Glutamatergic neuron (in vitro differentiated cells): ENCODE measurements around the gene YBX3. TPM values are rescaled to one million over a fixed set of nuclear protein-coding genes. Genes with fewer than 3 reads are reported as not detected.

Experiments used
- DNase-seq: peaks from one replicate; pipeline ENCODE4 v3.0.0; 2022
- H3K27ac Mint-ChIP-seq: one replicate; pipeline ENCODE4 v1.8.0; 2020; ENCODE audit warnings: mild to moderate bottlenecking, mixed read lengths, inconsistent platforms; ENCODE audit not compliant: unreplicated experiment
- H3K27me3 Mint-ChIP-seq: one replicate; pipeline ENCODE4 v1.8.0; 2020; ENCODE audit warnings: mild to moderate bottlenecking, moderate library complexity, mixed read lengths, inconsistent platforms; ENCODE audit not compliant: unreplicated experiment
- H3K36me3 Mint-ChIP-seq: one replicate; pipeline ENCODE4 v1.8.0; 2020; ENCODE audit warnings: mild to moderate bottlenecking, mixed read lengths, inconsistent platforms; ENCODE audit not compliant: unreplicated experiment
- H3K4me1 Mint-ChIP-seq: one replicate; pipeline ENCODE4 v1.8.0; 2020; ENCODE audit warnings: mild to moderate bottlenecking, low read depth, mixed read lengths, inconsistent platforms; ENCODE audit not compliant: unreplicated experiment
- H3K4me3 Mint-ChIP-seq: one replicate; pipeline ENCODE4 v1.8.0; 2020; ENCODE audit warnings: mild to moderate bottlenecking, mixed read lengths, inconsistent platforms; ENCODE audit not compliant: unreplicated experiment
- H3K9me3 Mint-ChIP-seq: one replicate; pipeline ENCODE4 v1.8.0; 2020; ENCODE audit warnings: mild to moderate bottlenecking, moderate library complexity, mixed read lengths, inconsistent platforms; ENCODE audit not compliant: unreplicated experiment
- total RNA-seq: library from RNA; stranded (reverse); fragmentation: NEBNext Ultra II Directional; extraction: Animal tissue kit (Norgen Biotek cat#: 25700); gene quantifications from one replicate; pipeline ENCODE4 v1.2.1, GENCODE V29; 2021; ENCODE audit not compliant: unreplicated experiment
- TF ChIP-seq, protein P1 (sequence below): fragments of 200-600 bp; sonication (generic); IDR thresholded peaks from one replicate; pipeline ENCODE4 v1.5.0; 2021; ENCODE audit not compliant: partially characterized antibody, unreplicated experiment

Gene YBX3
- total RNA-seq, 1 donor from 2014 or later = 39.0 TPM

DNA sequence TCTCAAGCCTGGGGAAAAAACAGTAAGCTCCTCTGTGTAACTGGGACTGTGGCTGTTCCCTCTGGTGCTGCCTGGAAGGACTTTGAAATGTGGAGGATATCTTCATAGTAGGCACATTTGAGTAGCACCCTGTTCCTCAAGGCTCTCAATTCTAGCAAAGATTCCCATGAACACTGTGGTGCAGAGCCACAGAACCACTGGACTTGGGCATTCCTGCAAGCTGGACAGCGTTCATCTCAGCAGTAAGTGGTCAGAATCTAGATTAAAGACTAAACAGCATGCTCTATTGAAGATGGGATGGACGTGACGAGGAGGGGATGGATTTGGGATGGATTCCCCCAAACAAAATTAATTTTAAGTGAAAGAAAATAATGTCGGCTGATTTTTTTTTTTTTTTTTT lies 9.4 kb upstream of the YBX3 start:
- no peaks in the 10 kb centered on the region for H3K9me3 Mint-ChIP-seq
- no peak overlapping the region for H3K27ac Mint-ChIP-seq
- H3K27me3 Mint-ChIP-seq = no peaks in the 10 kb centered on the region
- no peaks in the 10 kb centered on the region for H3K36me3 Mint-ChIP-seq
- no peaks in the 10 kb centered on the region for H3K4me1 Mint-ChIP-seq
- TF ChIP-seq, protein P1, sequence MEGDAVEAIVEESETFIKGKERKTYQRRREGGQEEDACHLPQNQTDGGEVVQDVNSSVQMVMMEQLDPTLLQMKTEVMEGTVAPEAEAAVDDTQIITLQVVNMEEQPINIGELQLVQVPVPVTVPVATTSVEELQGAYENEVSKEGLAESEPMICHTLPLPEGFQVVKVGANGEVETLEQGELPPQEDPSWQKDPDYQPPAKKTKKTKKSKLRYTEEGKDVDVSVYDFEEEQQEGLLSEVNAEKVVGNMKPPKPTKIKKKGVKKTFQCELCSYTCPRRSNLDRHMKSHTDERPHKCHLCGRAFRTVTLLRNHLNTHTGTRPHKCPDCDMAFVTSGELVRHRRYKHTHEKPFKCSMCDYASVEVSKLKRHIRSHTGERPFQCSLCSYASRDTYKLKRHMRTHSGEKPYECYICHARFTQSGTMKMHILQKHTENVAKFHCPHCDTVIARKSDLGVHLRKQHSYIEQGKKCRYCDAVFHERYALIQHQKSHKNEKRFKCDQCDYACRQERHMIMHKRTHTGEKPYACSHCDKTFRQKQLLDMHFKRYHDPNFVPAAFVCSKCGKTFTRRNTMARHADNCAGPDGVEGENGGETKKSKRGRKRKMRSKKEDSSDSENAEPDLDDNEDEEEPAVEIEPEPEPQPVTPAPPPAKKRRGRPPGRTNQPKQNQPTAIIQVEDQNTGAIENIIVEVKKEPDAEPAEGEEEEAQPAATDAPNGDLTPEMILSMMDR = no peak
- H3K4me3 Mint-ChIP-seq = no peak overlapping the region
- DNase-seq = no peak

DNA sequence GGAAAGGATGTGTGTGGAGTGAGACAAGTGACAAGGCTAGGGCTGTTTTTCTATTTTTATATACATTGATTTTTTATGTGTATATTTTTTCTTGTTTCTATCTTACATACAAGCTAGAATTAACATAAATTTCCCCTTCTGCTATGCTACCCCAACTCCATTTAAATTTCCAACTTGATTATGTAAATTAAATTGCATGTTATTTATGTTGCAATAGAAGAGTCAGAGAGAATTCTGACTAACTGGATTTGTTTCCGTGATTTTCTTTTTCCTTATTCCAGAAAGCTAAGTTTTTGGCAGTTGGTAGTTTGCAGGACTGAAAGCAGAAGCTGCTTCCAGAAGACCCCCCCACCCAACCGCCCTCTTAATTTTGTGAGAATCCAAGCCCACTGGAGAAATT lies 8.9 kb upstream of the YBX3 start:
- no peak overlapping the region for H3K27ac Mint-ChIP-seq
- H3K27me3 Mint-ChIP-seq = no peaks in the 10 kb centered on the region

DNA sequence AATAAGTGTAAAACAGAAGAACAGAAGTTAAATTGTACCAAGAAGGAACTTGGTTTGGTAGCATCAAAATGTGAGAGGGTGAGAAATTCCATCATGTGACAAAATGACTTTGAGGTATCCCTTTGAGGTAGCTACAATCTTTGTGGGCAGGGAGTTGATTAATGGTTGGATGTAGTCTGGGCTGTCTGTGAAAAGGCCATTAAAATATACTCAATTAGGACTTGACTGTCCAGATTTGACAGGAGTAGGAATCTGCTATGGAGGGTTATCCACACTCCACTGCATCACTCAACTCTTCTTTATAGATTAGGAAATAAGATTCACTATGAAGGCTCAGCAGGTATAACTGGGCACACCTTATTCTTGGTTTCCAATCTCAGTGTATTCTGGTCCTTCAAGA lies 7.4 kb upstream of the YBX3 start:
- TF ChIP-seq, protein P1 = no peak
- Mint-ChIP-seq H3K36me3 (no peaks in the 10 kb centered on the region), H3K9me3 (no peaks in the 10 kb centered on the region), H3K27ac (no peak overlapping the region), H3K4me3 (no peak overlapping the region), H3K4me1 (no peaks in the 10 kb centered on the region), H3K27me3 (no peaks in the 10 kb centered on the region)
- DNase-seq = no peak

More for the DNA sequence above, 8.9 kb upstream of the YBX3 start:
- Mint-ChIP-seq H3K4me3 (no peak overlapping the region), H3K36me3 (no peaks in the 10 kb centered on the region), H3K9me3 (no peaks in the 10 kb centered on the region), H3K4me1 (no peaks in the 10 kb centered on the region)
- TF ChIP-seq, protein P1 = no peak
- DNase-seq = no peak

DNA sequence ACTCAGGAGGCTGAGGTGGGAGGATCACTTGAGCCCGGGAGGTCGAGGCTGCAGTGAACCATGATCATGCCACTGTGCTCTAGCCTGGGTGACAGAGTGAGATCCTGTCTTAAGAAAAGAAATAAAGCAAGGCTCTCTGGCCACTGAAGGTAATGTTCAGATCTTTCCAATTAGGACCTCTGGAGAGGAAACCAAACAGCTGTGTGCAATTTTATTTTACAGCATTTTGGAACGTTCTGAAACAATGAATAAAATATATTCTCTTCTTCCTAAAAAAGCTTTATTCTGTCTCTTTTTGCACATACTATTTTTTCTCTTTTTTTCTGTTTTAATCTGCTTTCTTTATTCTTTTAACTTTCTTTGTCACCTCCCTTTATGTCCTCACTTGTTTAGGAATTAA lies 5.0 kb upstream of the YBX3 start:
- Mint-ChIP-seq H3K9me3 (peaks cover 2% of the 10 kb centered on the region), H3K27me3 (no peaks in the 10 kb centered on the region), H3K27ac (no peak overlapping the region), H3K4me3 (no peak overlapping the region), H3K4me1 (no peaks in the 10 kb centered on the region), H3K36me3 (no peaks in the 10 kb centered on the region)
- no peak for DNase-seq
- TF ChIP-seq, protein P1 = no peak

DNA sequence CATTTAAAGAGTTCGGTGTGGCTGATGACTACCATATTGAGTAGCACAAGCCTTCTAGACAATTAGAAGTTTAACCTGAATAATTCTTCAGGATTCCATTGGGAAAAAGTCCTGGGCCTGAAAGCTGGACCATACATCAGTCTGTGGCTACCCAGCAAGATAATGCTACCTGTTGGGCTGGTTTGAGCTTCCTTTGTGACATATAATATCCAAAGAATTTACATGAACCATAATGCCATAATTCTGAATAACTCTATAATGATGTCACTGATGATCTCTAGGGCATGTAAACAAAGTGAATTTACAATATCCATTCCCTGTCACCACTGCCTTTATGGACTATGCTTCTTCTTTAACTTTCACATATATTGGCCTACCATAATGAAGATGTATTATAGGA lies 3.8 kb upstream of the YBX3 start:
- no peak overlapping the region for H3K27ac Mint-ChIP-seq

More for the DNA sequence above, 3.8 kb upstream of the YBX3 start:
- Mint-ChIP-seq H3K27me3 (no peaks in the 10 kb centered on the region), H3K4me1 (peaks cover 4% of the 10 kb centered on the region), H3K36me3 (no peaks in the 10 kb centered on the region), H3K9me3 (peaks cover 4% of the 10 kb centered on the region), H3K4me3 (no peak overlapping the region)
- TF ChIP-seq, protein P1 = no peak
- DNase-seq = no peak
